ENCODE results near the gene C20orf173.

GRCh38 chr20:35555951-35556645 is 26.6 kb upstream of the C20orf173 start:
- TF ChIP-seq CTCF (IDR thresholded peaks at IDR 0.05) (no peak), POLR2A (IDR thresholded peaks at IDR 0.05) (no peak), POLR2AphosphoS5 (IDR thresholded peaks at IDR 0.05) (no peak)

Data from breast epithelium (tissue), 3 donors.